ENCODE measurements around the gene MDFIC.

DNA sequence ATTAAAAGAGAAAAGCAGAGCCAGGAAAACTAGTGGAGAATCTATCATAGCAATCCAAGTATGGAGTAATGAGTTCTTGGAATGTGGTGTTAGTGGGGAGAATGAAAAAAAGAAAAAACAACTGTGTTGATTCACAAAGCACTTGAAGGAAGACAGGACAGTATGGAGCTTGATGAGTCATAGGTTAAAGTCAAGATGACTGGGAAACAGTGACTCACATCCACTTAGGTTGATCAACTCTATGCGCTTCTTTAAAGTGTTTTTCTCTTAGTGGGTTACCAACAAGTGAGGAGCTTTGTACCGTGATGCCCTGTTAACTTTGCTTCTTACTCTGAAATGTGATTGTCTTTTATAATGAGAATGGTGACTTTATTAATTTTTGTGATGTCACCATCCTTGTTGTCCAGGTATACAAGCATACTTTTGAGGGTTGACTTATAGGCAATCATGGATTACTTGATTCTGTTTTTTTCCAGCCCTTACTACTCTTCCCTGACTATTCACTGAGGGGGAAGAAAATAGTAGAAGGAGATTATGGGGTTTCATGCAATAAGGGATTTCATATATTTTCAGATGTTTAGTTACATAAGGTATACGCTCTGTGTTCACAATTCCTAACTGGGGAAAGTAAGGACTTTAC is 32.1 kb upstream of the MDFIC start:
- TF ChIP-seq CTCF (IDR thresholded peaks at IDR 0.05) (no peak), POLR2A (IDR thresholded peaks at IDR 0.05) (no peak)
